Stimulated activated CD8-positive, alpha-beta memory T cell treated with anti-CD3 and anti-CD28 coated beads, Interleukin-4, amount 100 ng/mL, for 4 hours (primary cell): ENCODE data around the gene IQSEC3.
"Not testable (repeated sequence)": the region's sequence is repeated elsewhere in the genome, so short reads cannot be mapped to it uniquely, and the experiment has no call there.

Experiments
- DNase-seq, 2 donors: peaks; one replicate each; pipeline ENCODE4 v3.0.0-alpha.2; 2020; ENCODE audit warnings: low read depth in 2 of 2, low spot score in 1 of 2

Gene IQSEC3

GRCh38 chr12:109872-110271 is 43.3 kb downstream of the IQSEC3 start:
- no peak for DNase-seq

- DNase-seq: no peak
Measured at GRCh38 chr12:111699-112493, 45.3 kb downstream of the IQSEC3 start.

- no peak for DNase-seq
Measured at GRCh38 chr12:113347-113746, 46.8 kb downstream of the IQSEC3 start.

GRCh38 chr12:114626-115211 is 48.2 kb downstream of the IQSEC3 start:
- DNase-seq: no peak

GRCh38 chr12:115518-115917 is 49.0 kb downstream of the IQSEC3 start:
- DNase-seq: no peak

- DNase-seq: no peak
Measured at GRCh38 chr12:115960-116915, 49.7 kb downstream of the IQSEC3 start.

- DNase-seq: no peak
Measured at GRCh38 chr12:117311-117710, 50.7 kb downstream of the IQSEC3 start.

- DNase-seq: no peak
Measured at GRCh38 chr12:117816-118345, 51.3 kb downstream of the IQSEC3 start.

GRCh38 chr12:118591-118990 is 52.0 kb downstream of the IQSEC3 start:
- DNase-seq: no peak

GRCh38 chr12:120951-121350 is 54.4 kb downstream of the IQSEC3 start:
- no peak for DNase-seq

GRCh38 chr12:121647-122046 is 55.1 kb downstream of the IQSEC3 start:
- DNase-seq: no peak

GRCh38 chr12:125075-125474 is 58.5 kb downstream of the IQSEC3 start:
- no peak for DNase-seq

GRCh38 chr12:125566-125965 is 59.0 kb downstream of the IQSEC3 start:
- DNase-seq: no peak

GRCh38 chr12:128079-128478 is 61.5 kb downstream of the IQSEC3 start:
- no peak for DNase-seq

- no peak for DNase-seq
Measured at GRCh38 chr12:129001-129400, 62.4 kb downstream of the IQSEC3 start.

- DNase-seq: no peak
Measured at GRCh38 chr12:130519-130918, 64.0 kb downstream of the IQSEC3 start.

- no peak for DNase-seq
Measured at GRCh38 chr12:131008-131407, 64.4 kb downstream of the IQSEC3 start.

GRCh38 chr12:131732-132495 is 65.3 kb downstream of the IQSEC3 start:
- no peak for DNase-seq

GRCh38 chr12:133616-134232 is 67.2 kb downstream of the IQSEC3 start:
- DNase-seq: not testable (repeated sequence)

GRCh38 chr12:135138-135537 is 68.6 kb downstream of the IQSEC3 start:
- no peak for DNase-seq
